K562 (cell line): ENCODE results near the gene CCDC85C. TPM values are rescaled to one million over a fixed set of nuclear protein-coding genes. Genes with fewer than 3 reads are reported as not detected.

Experiments
- ATF4 ChIP-seq: fragments of 450-650 bp; formaldehyde crosslinking; IDR thresholded peaks from 2 replicates; pipeline ENCODE4 v1.4.0; 2022; ENCODE audit warnings: mild to moderate bottlenecking, moderate library complexity
- ATF7 ChIP-seq: fragments of 450-650 bp; IDR thresholded peaks from 2 replicates; pipeline ENCODE4 v1.7.1; 2014; ENCODE audit warnings: mild to moderate bottlenecking, moderate library complexity
- PCBP1 ChIP-seq: fragments of 200-400 bp; formaldehyde crosslinking; IDR thresholded peaks from 2 replicates; pipeline ENCODE4 v1.6.1; 2018; ENCODE audit warnings: mild to moderate bottlenecking, low read depth, low read length; ENCODE audit not compliant: poor library complexity, severe bottlenecking
- SUPT5H ChIP-seq: fragments of 450-650 bp; IDR thresholded peaks from 2 replicates; pipeline ENCODE4 v1.6.1; 2016
- TEAD1 ChIP-seq, 2 experiments: fragments of 450-650 bp in 1 of 2; sonication (generic) in 1 of 2; formaldehyde crosslinking; IDR thresholded peaks; 2 replicates each; pipeline versions ENCODE4 v1.4.0 to v1.8.0; 2020 to 2022; ENCODE audit warnings: mild to moderate bottlenecking in 2 of 2, missing genetic modification reagents in 1 of 2
- ZBTB8A ChIP-seq: fragments of 450-650 bp; IDR thresholded peaks from 2 replicates; pipeline ENCODE4 v1.6.1; 2018; ENCODE audit warnings: mild to moderate bottlenecking, moderate library complexity; ENCODE audit not compliant: partially characterized antibody
- polyA plus RNA-seq, 8 experiments: library from polyadenylated mRNA; depleted of rRNA in 4 of 8; stranded (reverse) in 5 of 8; unstranded in 3 of 8; fragments of >200 nt; fragmentation: Nextera tagmentation in 2 of 8; fragmentation: Illumina TruSeq in 1 of 8; extraction: Ambion mirVana in 2 of 8; extraction: Trizol in 1 of 8; gene quantifications; 2 replicates each; pipeline versions ENCODE4 v1.2.1 to v1.2.3, GENCODE V29; 2011 to 2014; ENCODE audit warnings: inconsistent platforms in 1 of 8, missing spikeins in 1 of 8
- total RNA-seq, 7 experiments: library from RNA; depleted of rRNA in 6 of 7; stranded (reverse); fragments of >200 nt in 6 of 7; fragmentation: Illumina TruSeq in 2 of 7; extraction: Trizol in 2 of 7; gene quantifications; 2 replicates each; pipeline versions ENCODE4 v1.2.1 to v1.2.3, GENCODE V29; 2011 to 2021; ENCODE audit warnings: low replicate concordance in 1 of 7
- TF ChIP-seq, protein P1 (sequence below), 2 experiments: fragments of 450-650 bp; IDR thresholded peaks; 2 replicates each; pipeline ENCODE4 v1.6.1; 2016; ENCODE audit warnings: mild to moderate bottlenecking in 2 of 2, borderline replicate concordance in 1 of 2, low read depth in 1 of 2, moderate library complexity in 1 of 2

CCDC85C gene
- total and polyA plus RNA-seq, 9 of the 15 experiments (the other 6 are each of a cell fraction or from before 2014, with no cell fraction given) = 0.18 to 22.0 (median 6.3) TPM

GRCh38 chr14:99535448-99535847 lies 68.6 kb downstream of the CCDC85C start (continued):
- TF ChIP-seq, protein P1, sequence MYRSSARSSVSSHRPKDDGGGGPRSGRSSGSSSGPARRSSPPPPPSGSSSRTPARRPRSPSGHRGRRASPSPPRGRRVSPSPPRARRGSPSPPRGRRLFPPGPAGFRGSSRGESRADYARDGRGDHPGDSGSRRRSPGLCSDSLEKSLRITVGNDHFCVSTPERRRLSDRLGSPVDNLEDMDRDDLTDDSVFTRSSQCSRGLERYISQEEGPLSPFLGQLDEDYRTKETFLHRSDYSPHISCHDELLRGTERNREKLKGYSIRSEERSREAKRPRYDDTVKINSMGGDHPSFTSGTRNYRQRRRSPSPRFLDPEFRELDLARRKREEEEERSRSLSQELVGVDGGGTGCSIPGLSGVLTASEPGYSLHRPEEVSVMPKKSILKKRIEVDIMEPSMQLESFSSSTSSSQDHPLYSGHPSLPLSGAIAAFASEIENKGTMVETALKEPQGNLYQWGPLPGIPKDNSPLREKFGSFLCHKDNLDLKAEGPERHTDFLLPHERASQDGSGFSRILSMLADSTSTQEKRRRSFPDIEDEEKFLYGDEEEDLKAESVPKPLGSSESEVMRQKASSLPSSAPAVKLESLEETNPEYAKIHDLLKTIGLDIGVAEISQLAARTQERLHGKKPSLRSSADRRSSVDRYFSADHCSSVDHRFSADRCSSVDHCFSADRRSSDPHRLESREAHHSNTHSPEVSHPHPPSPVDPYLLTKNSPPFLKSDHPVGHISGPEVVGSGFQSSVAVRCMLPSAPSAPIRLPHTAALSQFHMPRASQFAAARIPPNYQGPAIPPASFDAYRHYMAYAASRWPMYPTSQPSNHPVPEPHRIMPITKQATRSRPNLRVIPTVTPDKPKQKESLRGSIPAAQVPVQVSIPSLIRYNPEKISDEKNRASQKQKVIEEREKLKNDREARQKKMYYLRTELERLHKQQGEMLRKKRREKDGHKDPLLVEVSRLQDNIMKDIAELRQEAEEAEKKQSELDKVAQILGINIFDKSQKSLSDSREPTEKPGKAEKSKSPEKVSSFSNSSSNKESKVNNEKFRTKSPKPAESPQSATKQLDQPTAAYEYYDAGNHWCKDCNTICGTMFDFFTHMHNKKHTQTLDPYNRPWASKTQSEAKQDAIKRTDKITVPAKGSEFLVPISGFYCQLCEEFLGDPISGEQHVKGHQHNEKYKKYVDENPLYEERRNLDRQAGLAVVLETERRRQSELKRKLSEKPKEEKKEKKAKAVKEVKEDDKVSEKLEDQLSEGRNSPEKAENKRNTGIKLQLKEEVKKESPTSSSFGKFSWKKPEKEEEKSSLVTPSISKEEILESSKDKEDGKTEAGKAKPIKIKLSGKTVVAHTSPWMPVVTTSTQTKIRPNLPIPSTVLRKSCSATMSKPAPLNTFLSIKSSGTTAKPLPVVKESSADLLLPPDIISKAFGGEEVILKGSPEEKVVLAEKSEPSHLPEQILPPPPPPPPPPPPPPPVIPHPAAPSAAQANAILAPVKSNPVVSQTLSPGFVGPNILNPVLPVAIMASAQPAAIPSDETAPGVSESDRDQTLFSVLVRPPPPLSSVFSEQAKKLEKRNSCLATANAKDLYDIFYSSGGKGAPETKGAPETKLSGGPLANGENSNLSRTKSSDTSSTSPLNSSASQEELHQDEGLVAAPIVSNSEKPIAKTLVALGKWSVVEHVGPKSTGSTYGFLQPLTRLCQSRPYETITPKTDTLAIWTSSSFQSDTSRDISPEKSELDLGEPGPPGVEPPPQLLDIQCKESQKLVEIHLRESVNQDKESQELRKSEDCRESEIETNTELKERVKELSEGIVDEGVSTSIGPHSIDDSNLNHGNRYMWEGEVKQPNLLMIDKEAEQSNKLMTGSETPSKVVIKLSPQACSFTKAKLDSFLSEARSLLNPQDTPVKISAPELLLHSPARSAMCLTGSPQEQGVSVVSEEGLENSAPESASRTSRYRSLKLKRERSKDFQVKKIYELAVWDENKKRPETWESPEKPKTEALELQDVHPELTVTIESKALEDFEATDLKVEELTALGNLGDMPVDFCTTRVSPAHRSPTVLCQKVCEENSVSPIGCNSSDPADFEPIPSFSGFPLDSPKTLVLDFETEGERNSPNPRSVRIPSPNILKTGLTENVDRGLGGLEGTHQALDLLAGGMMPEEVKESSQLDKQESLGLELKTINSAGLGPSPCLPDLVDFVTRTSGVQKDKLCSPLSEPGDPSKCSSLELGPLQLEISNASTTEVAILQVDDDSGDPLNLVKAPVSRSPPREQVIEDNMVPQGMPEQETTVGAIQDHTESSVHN (IDR thresholded peaks at IDR 0.05; ENCODE audit: borderline replicate concordance in 1 of 2, low read depth in 1 of 2) = no peak
- no peak for TF ChIP-seq ATF4 (CRISPR knock-in tag)
- no peak for TF ChIP-seq TEAD1 (CRISPR knock-in tag; IDR thresholded peaks at IDR 0.05)
- TF ChIP-seq ZBTB8A = no peak
- no peak for TF ChIP-seq PCBP1
- TF ChIP-seq SUPT5H = no peak
- no peak for TF ChIP-seq ATF7
